C1 segment of cervical spinal cord (tissue), 14 donors: ENCODE data around the gene THAP9.

Experiments
- DNase-seq, 14 donors: peaks; one replicate each; lab custom pipeline; 2025; lab: John Stamatoyannopoulos, UW

Gene THAP9

DNA sequence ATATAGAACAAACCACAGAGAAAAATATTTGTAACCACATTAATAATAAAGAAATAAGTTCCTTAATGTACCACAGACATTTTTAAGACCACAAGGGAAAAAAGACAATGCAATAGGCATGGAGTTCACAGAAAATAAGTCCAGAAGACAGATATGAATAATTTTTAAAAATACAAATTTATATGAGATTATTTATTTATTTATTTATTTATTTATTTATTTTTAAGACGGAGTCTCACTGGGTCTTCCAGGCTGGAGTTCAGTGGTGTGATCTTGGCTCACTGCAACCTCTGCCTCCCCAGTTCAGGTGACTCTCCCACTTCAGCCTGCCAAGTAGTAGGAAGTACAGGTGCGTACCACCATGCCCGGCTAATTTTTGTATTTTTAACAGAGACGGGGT is 53.7 kb downstream of the THAP9 start:
- DNase-seq = no peak

DNA sequence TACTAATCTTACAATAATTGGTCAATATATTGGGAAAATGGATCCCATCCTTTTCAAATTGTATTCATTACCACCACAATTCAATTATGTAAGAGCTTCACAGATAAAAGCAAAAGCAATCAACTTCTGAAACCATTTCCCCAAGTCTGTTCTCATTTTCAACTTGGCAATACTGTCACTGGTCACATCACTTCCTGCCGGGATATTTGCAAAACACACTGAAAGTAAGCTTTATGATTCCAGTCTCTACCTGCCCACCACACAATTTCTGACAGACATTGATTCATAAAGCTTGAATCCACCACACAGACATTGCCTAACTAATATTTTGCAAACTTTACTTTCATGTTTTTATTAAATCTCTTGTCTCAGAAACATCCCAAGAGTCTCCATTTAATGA is 56.5 kb downstream of the THAP9 start:
- no peak for DNase-seq

GRCh38 chr4:82965763-82966162 is 65.2 kb downstream of the THAP9 start:
- no peak for DNase-seq

DNA sequence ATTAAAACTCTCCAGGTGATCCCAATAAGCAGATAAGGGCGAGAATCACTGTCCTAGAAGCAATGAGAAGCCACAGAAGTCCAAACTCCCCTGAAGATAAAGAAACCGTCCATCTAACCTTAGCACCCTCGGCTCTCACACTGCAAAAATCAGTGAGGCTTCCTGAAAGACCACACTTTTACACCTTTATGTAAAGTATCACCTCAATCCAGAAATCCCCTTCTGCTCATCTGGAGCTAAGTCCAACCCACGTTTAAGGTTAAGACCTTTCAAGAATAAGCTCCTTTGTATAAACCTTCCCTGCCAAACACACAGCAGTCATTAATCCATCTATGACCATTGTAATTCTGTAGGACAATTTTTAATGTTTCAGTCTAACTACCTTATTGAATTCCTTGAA is 68.4 kb downstream of the THAP9 start:
- no peak for DNase-seq

DNA sequence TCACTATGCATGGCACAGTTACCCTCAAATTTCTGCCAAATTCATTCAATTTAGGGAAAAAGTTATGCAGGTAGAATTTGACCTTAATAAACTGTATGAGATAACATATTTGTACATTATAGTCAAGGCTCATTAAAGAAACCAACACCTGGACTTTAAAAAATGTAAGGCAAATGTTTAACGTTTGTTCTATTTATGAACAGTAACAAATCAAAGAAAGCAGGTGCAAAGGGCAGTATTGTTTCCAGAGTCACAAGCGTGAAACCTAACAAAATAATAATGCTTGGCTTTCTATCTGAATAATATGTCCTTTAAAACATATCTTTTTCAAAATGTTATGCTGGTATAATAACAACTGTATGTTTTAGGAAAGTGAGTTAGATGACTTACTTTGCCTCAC is 68.9 kb downstream of the THAP9 start:
- DNase-seq = no peak
